GM18508 (cell line): ENCODE data around the gene ZNF785.
"Not testable (repeated sequence)": the region's sequence is repeated elsewhere in the genome, so short reads cannot be mapped to it uniquely, and the experiment has no call there.

Source experiments
- ATAC-seq: cut with Tn5 transposase; IDR thresholded peaks from one replicate; pipeline ENCODE4 v1.9.1; 2021; ENCODE audit warnings: moderate number of reproducible peaks; ENCODE audit not compliant: insufficient read depth, unreplicated experiment

Gene ZNF785

GRCh38 chr16:30543067-30543466 is 42.4 kb downstream of the ZNF785 start:
- no peak for ATAC-seq

- no peak for ATAC-seq
Measured at GRCh38 chr16:30541502-30542329, 43.8 kb downstream of the ZNF785 start.

GRCh38 chr16:30540916-30541464 is 44.5 kb downstream of the ZNF785 start:
- ATAC-seq, result not testable (repeated sequence)

- ATAC-seq, result not testable (repeated sequence)
Measured at GRCh38 chr16:30539986-30540526, 45.4 kb downstream of the ZNF785 start.

GRCh38 chr16:30539000-30539964 is 46.2 kb downstream of the ZNF785 start:
- no peak for ATAC-seq

GRCh38 chr16:30536391-30537024 is 49.0 kb downstream of the ZNF785 start:
- ATAC-seq, result not testable (repeated sequence)

- ATAC-seq, result no peak
Measured at GRCh38 chr16:30535777-30536190, 49.7 kb downstream of the ZNF785 start.

- ATAC-seq, result no peak
Measured at GRCh38 chr16:30535106-30535776, 50.3 kb downstream of the ZNF785 start.

- ATAC-seq, result no peak
Measured at GRCh38 chr16:30534368-30535105, 51.0 kb downstream of the ZNF785 start, which contains the start of gene ZNF747. ZNF747 (minus strand) TSS chr16:30534858; CDS start chr16:30534679, 179 bp downstream.

- no peak for ATAC-seq
Measured at GRCh38 chr16:30533748-30534367, 51.6 kb downstream of the ZNF785 start.

- ATAC-seq, result no peak
Measured at GRCh38 chr16:30533146-30533522, 52.4 kb downstream of the ZNF785 start.

GRCh38 chr16:30532285-30533145 is 53.0 kb downstream of the ZNF785 start:
- no peak for ATAC-seq
